ENCODE results near the gene HMGA1. TPM values are rescaled to one million over a fixed set of nuclear protein-coding genes. Genes with fewer than 3 reads are reported as not detected.

Gene HMGA1
- 36.4 TPM for total RNA-seq
- long read RNA-seq, transcript HMGA1-201 (6 exons, 1,920 nt) = major isoform, 15 of 39 reads
- long read RNA-seq, partial matches to known transcripts = 19 of 39 reads
- long read RNA-seq, other reads (novel, unspliced or antisense) = 0 of 39 reads

DNA sequence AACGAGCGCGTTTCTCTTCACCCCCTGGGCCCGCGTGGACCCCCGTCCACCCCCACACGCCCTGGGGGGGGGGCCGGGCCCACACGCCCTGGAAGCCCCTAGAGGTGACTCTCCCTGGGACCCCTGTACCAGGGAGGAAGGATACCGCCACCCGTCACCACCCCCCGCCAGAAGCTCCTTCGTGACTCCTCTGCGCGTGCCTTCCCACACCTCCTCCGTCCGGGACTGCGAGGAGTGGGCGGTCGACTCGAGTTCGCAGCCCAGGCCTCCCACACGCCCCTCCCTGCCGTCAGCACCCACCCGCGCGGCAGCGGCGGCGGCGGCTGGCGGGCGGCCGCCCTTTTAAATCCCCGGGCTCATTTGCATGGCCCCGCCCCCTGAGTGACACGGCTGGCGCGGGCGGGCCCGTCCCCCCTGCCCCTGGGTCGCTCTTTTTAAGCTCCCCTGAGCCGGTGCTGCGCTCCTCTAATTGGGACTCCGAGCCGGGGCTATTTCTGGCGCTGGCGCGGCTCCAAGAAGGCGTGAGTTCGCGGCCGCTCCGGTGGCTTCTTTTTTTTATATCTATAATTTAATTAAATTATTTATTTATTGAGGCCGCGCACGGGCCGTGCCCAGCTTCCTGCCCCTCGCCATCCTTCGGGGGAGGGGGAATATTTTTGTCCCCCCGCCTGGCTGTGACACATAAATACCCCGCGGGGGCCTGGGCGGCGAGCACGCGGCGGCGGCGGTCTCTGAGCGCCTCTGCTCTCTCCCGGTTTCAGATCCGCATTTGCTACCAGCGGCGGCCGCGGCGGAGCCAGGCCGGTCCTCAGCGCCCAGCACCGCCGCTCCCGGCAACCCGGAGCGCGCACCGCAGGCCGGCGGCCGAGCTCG is at the start of gene HMGA1:
Gene HMGA1 (plus strand): TSS at position 431 of the 873 bp plus-strand sequence. CDS start 3,908 bp downstream, outside the sequence.
- DNase-seq (ENCODE audit: low spot score) = peak; percentile 95
- intact Hi-C loops (cut with DNase I) = no loop called here

GRCh38 chr6:34189806-34190503 is 46.7 kb upstream of the HMGA1 start:
- DNase-seq (ENCODE audit: low spot score) = peak; percentile 68
- intact Hi-C loops (cut with DNase I) = no loop called here

DNA sequence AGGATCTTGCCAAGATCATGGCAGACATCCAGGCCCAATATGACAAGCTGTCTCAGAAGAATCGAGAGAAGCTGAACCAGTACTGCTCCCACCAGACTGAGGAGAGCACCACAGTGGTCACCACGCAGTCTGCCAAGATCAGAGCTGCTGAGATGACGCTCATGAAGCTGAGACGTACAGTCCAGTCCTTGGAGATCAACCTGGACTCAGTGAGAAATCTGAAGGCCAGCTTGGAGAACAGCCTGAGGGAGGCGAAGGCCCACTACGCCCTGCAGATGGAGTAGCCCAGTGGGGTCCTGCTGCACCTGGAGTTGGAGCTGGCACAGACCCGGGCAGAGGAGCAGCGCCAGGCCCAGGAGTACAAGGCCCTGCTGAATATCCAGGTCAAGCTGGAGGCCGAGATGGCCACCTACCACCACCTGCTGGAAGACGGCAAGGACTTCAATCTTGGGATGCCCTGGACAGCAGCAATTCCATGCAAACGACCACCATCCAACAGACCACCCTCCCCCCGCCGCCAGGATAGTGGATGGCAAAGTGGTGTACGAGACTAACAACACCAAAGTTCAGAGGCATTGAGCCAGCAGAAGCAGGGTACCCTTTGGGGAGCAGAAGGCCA is 46.1 kb upstream of the HMGA1 start:
- intact Hi-C loops (cut with DNase I) = no loop called here
- peak; percentile 58 for DNase-seq (ENCODE audit: low spot score)

DNA sequence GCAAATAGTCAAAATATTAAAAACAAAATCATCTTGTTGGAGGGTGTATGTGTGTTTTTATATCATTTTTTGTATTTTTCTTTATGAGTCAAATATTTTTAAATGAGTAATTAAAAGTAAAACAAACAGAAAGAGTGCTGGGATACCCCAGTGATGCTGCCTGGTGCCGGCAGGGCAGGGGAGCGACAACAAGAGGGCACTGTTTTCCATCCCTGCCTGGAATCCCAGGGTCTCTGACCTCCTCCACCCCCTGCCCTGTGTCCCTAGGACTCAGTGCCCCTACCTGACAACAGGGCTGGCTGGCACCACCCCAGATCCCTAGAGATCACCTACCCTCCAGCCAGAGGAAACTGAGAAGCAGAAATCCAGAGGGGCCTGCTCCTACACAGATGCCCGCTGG is 41.9 kb upstream of the HMGA1 start:
- intact Hi-C loops (cut with DNase I) = loop anchor here (5.0 kb wide), 1 partner anchor 53 kb away; the partner anchor contains the start of gene SMIM29
- no peak for DNase-seq (ENCODE audit: low spot score)

DNA sequence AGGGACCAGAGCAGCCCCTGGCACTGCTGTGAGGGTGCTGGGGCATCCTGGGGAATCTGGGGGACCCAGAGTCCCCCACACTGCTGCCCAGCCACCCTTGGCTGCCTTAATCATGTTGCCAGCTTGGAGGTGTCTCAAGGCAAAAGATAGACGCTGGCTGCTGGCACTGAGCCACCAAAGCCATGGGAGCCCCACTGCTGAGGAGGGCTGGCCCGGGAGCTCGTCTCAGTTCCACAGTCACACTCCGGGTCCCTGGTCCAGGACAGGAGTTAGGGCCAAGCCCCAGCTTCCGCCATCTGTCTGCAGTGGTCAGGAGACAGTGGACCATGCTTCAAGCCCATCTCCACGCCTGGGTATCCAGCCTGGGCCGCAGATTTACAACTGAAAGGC is 41.0 kb upstream of the HMGA1 start:
- DNase-seq (ENCODE audit: low spot score) = no peak
- intact Hi-C loops (cut with DNase I) = loop anchor here (2.0 to 5.0 kb wide), 3 partner anchors 52 to 413 kb away; partner anchors contain the start of gene SMIM29

DNA sequence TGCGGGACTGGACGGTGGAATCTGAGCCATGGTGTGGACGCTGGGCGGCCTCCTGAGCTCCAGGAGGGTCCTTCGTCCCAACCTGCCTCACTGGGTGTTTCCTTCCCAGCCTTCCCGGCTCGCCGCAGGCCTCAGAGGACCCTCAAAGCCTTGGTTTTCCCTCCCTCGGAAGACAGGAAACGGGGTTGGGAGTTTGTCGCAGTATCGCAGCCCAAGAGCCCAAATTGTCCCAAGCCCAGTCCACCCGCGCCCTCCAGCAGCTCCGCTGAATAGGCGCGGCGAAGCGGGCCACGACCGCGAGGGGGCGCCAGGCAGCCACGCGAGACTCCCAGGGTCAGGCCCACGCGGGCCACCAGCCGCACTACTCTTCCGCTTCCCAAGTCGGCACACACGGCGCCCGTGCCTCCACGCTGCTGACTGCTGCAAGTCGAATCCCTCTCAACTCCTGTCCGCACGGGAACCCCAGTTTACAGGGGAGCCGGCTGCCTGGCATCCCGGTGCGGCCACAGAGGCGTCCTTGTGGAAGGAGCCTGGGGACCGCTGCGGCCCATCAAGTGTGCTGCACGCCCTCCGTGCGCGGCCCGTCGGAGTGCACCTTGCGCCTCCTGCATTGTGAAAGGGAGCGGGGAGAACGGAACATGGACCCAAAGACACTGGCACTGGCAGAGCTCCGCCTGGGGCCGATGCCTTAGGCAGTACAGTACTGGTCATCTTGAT is 40.4 kb upstream of the HMGA1 start:
- intact Hi-C loops (cut with DNase I) = loop anchor here (2.0 to 5.0 kb wide), 3 partner anchors 51 to 413 kb away; partner anchors contain the start of gene SMIM29

GRCh38 chr6:34196833-34197195 is 39.9 kb upstream of the HMGA1 start:
- intact Hi-C loops (cut with DNase I) = loop anchor here (2.0 to 5.0 kb wide), 3 partner anchors 50 to 412 kb away; partner anchors contain the start of gene SMIM29
- no peak for DNase-seq (ENCODE audit: low spot score)

More for the DNA sequence above, 40.4 kb upstream of the HMGA1 start:
- DNase-seq (ENCODE audit: low spot score) = peak; percentile 95

GRCh38 chr6:34200340-34200971 is 36.2 kb upstream of the HMGA1 start:
- no peak for DNase-seq (ENCODE audit: low spot score)
- intact Hi-C loops (cut with DNase I) = no loop called here

DNA sequence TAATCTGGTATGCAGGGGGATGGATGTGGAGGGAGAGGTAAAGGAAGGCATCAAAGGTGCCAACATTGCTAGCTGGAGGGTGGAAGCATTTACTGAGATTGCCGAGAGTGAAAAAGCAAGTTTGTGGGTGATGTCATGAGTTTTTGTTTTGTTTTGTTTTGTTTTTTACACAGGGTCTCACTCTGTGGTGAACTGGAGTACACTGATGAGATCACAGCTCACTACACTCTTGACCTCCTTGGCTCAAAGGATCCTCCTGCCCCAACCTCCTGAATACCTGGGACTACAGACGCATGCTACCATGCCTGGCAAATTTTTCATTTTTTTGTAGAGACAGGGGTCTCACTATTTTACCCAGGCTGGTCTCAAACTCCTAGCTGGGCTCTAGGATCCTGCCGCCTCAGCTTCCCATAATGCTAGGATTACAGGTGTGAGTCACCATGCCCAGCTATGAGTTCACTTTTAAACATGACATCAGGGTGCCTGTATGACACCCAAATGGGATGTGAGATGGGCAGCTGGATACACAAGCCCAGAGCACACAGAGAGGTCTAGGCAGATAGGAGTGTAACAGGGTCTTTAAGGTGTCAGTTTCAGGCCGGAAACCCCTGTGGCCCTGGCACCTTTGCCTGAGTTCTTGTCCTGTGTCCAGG is 35.1 kb upstream of the HMGA1 start:
- DNase-seq (ENCODE audit: low spot score) = no peak
- intact Hi-C loops (cut with DNase I) = no loop called here

GRCh38 chr6:34202329-34203201 is 34.1 kb upstream of the HMGA1 start:
- intact Hi-C loops (cut with DNase I) = no loop called here
- DNase-seq (ENCODE audit: low spot score) = no peak

- DNase-seq (ENCODE audit: low spot score) = no peak
- intact Hi-C loops (cut with DNase I) = no loop called here
These were observed 32.0 kb upstream of the HMGA1 start for GRCh38 chr6:34204693-34205092.

GRCh38 chr6:34205466-34205865 is 31.2 kb upstream of the HMGA1 start:
- intact Hi-C loops (cut with DNase I) = no loop called here
- DNase-seq (ENCODE audit: low spot score) = no peak

DNA sequence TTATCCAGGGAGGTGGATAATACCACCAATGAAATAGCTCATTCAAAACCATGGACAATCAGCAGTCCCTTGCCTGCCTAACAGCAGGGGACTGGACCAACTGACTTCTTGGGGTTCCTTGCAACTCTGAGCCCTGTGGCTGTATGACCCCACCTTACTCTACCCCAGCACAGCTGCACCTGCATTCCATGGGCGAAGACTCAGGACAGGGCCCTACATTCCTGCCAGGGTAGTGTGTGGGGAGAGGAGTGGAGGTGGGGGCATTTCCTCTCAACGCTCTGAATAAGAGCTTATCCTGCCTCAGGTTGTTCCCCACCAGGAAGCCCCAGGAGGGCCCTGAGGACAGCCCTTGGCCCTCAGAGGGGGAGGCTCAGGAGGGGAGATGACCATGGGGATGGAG is 30.8 kb upstream of the HMGA1 start:
- DNase-seq (ENCODE audit: low spot score) = no peak
- intact Hi-C loops (cut with DNase I) = no loop called here

DNA sequence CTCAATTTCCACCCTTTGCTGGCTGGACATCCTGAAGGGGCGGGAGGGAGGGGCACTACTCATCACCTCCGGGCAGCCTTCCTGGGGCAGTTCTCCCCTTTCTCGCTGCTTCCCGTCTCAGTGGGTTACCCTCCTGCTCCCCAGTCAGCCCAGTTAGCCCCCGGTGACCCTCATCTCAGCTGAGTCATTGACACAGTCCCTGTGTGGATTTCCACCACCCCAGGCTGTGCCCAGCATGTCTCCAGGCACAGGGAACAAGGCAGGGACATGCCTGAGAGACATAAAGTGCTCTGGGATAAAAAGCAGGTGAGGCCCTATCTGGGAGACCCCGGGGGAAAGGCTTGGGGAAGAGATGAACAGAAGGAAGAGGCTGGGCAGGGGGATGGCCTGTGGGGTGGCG is 29.9 kb upstream of the HMGA1 start:
- intact Hi-C loops (cut with DNase I) = no loop called here

DNA sequence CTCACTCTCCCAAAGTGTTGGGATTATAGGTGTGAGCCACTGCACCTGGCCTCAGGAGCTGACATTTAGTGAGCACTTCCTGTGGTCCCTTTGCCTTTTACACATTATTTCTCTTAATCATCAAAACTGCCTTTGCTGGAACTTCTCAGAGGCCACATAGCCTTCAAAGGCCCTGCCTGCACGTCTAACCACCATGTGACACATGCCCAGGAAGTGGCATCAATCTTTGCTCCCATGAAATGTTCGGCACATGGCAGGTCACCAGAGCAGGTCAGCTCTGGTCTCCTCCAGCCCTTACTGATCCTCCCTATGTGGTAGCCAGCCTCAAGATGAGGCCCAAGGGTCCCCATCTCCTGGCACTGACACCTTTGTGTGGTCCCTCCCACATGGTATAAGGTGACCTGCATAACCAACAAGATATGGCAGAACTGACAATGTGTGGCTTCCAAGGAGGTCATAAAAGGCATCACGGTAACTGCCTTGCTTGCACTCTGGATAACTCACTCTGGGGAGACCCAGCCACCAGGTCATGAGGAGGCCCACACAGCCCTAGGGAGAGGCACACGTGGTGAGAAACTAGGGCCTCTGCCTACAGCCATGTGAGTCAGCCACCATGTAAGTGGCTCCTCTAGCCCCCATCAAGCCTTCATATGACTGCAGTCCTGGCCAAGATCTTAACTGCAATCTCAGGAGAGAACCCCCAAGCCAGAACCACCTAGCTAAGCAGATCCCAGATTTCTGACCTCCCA is 28.8 kb upstream of the HMGA1 start:
- no peak for DNase-seq (ENCODE audit: low spot score)
- intact Hi-C loops (cut with DNase I) = no loop called here

More for the DNA sequence above, 29.9 kb upstream of the HMGA1 start:
- DNase-seq (ENCODE audit: low spot score) = no peak

GRCh38 chr6:34213772-34214171 is 22.9 kb upstream of the HMGA1 start:
- DNase-seq (ENCODE audit: low spot score) = no peak

GRCh38 chr6:34218691-34219090 is 18.0 kb upstream of the HMGA1 start:
- intact Hi-C loops (cut with DNase I) = no loop called here
- DNase-seq (ENCODE audit: low spot score) = no peak

More at GRCh38 chr6:34213772-34214171, 22.9 kb upstream of the HMGA1 start:
- intact Hi-C loops (cut with DNase I) = no loop called here

All from cardiac septum (tissue), 1 donor.